Measurements from ENCODE around the gene MSI2.
A peak's percentile ranks its signal among the peaks of the same experiment; 100 is the strongest.

The MSI2 gene

DNA sequence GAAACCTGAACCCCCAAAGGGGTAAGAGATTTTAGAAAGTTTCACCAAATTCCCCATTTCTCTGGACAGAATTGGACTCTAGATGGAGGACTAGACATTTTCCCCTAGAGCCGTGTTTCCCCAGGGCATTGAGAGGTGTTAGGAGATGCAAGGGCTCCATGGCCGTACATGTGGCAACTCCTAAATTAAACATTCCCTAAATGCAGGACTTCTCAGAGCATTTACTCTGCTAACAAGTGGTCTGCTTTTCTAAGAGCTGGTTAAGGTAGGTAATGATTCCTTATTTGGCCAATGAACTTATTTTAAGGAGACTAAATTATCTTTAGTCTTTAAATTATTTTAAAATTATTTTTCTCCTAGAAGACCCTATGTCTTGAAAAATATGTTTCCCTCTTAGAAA is 200.9 kb downstream of the MSI2 start:
- no peak for DNase-seq (ENCODE audit: low read depth, low spot score)

DNA sequence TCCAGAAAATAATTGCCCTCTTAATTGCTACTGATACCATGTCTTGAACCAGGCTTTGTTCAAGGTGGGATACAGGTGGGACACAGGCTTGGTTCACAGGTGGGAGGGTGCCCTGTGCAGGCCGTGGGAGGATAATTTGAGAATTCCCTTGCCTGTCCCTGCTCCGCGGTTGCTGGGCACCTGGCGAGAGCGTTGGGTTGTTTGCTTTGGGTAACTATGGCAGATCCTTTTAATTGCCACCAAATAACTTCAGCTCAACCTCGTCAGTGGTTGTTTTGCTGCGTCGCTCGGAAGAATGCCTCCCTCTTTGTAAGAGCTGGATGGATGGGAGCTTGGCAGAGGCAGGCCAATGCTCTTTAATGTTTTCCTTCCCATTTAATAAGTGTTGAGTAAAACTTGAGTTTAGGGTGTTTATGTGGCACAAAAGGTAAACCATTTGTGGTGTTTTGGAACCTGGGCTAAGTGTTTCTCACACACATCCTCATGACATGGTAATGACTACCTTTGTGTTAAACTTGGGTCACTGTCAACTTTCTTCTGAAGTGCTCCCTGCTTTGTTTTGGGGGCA is 202.5 kb downstream of the MSI2 start:
- no peak for DNase-seq (ENCODE audit: low read depth, low spot score)

DNA sequence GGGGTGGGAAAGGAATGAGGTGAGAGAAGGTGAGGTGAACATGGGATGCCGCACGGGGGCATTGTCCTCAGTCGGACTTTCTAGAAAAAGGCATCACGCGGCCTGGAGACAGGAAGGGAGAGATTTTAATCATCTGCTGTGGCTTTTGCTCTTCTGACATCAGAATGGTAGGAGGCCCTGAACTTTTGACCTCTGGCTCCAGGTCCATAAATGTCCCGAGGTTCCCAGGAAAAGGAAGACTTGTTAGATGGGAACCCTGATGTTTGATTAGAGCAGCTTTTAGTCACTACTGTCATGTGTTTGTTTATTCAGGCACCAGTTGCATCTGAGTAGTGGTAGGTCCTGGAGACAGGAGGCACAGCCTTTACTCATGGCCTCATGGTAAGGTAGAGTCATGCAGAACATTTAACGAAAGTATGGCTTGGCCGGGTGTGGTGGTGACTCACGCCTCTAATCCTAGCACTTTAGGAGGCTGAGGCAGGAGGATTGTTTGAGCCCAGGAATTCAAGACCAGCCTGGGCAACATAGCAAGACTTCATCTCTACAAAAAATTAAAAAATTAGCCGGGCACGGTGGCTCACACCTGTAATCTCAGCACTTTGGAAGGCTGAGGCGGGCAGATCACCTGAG is 203.1 kb downstream of the MSI2 start:
- peak; percentile 55 for DNase-seq (ENCODE audit: low read depth, low spot score)

DNA sequence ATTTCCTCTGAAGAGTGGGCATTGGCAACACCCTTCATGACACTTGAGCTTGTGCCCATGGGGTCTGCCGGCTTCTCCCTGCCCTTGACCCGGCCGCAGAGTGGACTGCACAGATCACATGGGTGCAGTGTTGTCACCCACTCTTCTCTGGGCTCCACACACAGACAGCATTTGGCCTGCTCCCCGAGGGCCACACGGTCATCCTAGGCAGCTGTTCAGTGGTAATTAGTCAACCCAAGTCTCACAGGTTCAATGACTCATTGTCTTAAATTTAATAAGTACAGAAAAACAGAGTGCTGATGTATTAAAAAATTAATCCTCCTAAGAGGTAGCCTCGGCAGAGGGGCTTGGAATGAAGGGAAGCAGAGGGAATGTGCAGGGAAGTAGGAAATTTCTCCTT is 204.8 kb downstream of the MSI2 start:
- DNase-seq (ENCODE audit: low read depth, low spot score) = no peak

DNA sequence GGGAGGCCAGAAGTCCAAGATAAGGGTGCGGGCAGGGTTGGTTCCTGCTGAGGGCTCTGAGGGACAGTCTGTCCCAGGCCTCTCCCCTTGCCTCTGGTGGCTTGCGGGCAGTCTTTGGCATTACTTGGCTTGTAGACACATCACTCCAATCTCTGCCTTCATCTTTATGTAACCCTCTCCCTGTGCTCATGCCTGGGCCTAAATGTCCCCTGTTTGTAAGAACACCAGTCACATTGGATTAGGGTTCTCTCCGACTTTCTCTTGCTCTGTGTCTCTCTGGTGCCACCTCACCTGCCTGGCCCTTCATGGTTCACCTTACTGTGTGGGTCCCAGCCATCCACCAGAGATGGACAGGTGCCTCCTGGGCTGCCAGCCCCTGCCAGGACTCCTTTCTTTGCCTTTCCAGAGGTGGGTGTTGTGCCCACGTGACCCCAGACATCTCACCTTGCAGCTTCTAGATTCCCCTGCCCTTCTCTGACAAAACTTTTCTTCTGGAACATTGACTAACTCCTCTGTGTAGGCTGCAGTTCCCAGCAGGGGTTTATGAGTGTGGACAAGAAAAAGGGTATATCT is 205.8 kb downstream of the MSI2 start:
- no peak for DNase-seq (ENCODE audit: low read depth, low spot score)

DNA sequence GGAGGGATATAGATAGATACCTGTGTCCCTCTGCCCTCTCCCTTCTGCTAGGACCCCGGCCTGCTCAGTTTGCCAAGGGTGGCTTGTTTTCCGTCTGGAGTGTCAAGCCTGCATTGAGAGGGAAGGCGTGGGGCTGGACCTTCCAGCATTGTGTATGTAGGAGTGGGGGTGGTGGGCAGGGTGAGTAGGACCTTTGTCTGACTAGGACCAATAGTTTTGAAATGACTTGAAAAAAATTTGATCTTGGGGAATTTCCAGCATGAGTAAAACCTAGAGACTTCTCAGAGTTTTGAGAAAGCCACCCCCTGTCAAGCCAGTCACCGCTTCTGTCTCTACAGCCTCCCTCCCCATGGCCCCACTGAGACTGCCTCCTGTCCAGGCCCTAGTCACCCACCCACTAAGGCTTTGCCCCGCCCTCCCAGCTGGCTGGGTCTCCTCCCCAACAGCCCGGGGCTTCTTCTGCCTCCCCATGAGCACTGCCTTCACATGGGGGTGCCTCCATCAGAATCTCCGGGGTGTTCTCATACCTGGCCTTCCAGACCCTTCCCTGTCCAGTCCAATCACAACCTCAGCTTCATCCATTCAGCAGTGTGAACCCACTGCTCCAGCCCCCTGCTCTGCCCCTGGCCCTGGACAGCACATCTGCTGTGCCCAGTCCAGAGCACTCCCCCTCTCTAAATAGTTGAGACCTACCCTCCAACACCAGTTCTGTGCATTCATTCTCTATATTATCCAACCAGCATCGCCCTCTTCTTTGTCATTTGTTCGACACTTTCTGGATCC is 207.0 kb downstream of the MSI2 start:
- DNase-seq (ENCODE audit: low read depth, low spot score) = no peak

DNA sequence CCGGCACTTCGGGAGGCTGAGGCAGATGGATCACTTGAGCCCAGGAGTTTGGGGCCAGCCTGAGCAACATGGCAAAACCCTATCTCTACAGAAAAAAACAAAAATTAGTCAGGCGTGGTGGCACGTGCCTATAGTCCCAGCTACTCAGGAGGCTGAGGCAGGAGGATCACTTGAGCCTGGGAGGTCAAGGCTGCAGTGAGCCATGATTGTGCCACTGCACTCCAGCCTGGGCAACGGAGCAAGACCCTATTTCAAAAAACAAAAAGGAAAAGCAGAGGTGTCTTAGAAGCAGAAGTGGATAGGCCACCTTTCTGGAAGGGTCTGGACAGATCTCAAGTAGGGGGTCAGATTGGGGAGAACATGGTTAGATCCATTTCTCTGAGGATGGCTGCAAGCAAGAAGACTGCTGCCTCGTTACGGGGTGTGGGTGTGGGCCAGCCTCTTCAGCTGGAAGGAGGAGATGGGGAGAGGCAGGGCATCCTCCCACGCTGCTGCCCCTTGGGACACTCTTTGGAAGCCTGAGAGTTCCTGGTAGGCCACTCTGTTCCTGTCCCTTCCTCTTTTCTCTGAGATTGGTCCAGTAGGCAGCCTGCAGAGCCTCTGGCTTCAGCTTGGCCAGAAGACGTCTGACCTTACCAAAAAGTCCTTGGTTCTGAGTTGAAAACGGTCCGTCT is 208.0 kb downstream of the MSI2 start:
- no peak for DNase-seq (ENCODE audit: low read depth, low spot score)

DNA sequence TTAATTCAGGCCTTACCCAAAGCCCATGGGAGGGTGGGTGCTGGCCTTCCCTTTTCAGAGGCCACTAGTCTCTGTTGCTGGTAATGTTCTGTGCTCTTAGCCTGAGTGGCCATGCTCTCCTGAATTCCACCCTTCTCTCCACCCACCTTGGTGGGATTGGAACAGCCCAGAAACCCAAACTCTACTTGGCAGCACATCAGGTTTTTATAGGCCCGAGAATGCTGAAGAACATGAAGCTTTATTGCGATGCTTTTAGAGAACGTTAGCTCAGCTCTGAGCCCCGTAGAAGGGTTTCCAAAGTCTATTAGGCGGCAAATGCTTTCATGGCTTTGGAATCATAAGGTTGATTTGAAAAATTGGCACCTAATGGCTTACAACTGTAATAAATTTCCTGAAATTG is 209.3 kb downstream of the MSI2 start:
- DNase-seq (ENCODE audit: low read depth, low spot score) = no peak

DNA sequence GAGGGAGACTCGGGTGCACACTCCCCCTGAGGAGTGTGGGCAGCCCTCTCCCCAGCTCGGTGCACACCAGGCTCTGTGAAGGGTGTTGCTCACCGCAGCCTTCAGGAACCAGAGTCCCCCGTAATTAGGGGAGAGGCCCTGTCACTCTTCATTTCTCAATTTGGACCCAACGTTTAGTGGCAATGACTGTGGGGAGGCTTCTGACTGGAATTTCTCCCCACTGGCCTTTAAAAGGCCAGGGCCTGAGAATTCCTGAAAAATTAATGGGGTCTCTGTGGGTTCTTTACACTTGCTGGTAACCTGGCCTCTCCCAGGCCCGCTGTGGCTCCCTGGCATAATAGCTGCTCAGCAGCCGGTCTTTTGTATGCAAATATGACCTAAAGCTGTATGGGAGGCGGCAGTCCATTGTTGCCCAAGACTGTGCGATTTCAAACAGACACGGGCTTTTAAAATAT is 209.7 kb downstream of the MSI2 start:
- no peak for DNase-seq (ENCODE audit: low read depth, low spot score)

DNA sequence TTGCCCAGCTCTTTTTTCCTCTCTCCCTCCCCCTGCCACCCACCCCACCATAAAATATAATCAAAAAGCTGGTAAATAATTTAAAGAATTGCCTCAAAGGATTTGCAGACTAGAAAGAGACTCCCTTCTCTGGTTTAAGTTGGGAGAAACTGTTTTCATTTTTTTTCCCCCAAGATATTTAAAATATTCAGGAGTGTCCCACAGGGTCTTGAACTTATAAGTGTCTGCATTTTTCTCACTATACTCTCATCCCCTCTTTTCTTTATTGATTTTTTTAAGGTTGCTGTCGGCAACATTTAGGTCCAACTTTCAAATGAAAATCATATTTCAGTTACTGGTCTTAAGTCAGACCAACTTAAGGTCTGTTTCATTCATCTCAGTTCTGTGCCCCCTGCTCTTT is 210.2 kb downstream of the MSI2 start:
- DNase-seq (ENCODE audit: low read depth, low spot score) = no peak

DNA sequence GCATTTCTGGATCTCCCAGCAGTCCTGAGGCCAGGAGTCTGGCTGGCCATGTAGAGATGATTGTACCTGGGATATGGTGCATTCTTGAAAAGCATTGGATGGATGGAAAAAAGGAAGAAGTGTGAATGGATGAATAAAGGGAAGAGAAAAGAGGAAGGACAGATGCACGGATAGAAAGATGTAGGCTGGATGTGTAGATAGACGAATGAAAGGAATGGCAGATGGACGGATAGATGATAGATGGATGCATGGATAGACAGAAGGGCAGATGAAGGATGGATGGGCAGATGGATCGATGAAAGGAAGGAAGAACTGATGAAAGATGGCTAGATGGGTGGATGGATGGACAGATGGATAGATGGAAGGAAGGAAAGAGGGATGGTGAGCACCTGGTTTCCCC is 210.9 kb downstream of the MSI2 start:
- DNase-seq (ENCODE audit: low read depth, low spot score) = no peak

DNA sequence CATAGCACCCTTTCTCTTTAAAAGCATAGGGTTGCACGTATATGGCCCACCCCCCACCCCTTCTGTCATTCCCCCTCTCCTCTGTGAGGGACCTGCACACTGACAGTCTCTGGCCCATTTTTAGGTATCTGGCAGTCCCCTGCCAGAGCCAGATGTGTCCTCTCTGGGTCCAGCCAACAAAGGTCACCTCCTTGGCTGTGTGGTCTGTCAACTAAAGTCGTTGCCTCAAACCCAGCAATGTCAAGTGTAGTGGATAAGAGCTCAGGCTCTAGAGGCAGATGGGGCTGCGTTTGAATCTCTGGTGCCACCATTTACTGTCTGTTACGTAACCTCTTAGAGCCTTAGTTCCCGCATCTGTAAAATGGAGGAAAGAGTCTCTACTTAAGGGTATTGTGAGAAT is 211.5 kb downstream of the MSI2 start:
- no peak for DNase-seq (ENCODE audit: low read depth, low spot score)

DNA sequence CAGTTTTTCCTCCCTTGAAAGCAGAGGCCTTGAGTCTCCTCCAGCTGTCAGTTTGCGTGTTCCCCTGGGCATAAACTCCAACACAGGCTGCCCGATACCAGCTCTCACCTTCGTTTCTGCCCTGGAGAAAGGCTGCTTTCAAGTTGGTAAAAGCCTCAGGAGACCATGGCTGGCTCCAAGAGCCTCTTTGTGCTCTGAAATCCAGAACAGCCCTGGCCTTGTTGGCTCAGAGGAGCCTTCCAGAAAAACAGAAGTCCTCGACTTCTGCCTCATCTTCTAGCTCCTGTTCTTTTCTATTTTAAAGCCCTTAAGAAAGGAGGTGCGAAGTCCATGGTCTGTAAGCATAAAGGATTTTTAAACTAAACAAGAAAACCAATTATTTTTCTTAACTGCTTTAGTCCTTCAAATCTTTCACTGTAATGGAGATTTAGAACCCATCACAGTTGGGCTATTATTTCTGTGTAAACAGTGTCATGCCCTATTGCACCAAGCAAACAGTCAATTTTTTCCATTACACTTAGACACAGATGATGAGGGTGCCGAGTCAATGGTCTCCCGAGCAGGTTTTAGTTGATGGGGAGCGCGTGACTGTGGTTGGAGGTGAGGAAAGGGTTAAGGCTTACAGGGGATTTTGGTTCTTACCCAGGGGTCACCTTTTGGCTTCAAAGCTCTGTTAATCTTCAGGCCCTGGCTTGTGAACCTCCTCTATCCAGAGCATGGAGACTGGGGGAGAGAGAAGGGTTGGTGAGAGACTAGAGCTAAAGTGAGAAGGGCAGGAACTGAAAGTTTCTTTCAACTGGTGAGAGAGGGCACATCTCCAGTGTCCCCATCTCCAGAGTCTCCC is 212.8 kb downstream of the MSI2 start:
- DNase-seq (ENCODE audit: low read depth, low spot score) = no peak

DNA sequence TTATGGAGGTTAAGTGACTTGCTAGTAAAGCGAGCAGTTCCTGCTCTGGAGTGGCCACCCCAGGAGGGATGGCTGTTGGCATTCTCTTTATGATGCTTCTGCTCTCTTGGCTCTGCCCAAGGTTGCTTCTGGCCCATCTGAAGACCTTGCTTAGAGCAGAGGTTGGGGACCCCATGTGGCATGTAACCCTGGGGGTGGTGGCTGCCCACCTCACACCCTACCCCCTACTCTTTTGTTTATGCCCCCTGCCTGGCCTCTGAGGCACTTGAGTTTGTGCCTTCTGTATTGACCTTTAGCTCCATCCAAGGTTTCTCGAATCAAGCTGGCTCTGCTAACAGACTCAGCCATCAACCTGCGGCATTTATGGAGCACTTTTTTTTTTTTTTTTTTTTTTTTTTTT is 214.6 kb downstream of the MSI2 start:
- DNase-seq (ENCODE audit: low read depth, low spot score) = no peak

DNA sequence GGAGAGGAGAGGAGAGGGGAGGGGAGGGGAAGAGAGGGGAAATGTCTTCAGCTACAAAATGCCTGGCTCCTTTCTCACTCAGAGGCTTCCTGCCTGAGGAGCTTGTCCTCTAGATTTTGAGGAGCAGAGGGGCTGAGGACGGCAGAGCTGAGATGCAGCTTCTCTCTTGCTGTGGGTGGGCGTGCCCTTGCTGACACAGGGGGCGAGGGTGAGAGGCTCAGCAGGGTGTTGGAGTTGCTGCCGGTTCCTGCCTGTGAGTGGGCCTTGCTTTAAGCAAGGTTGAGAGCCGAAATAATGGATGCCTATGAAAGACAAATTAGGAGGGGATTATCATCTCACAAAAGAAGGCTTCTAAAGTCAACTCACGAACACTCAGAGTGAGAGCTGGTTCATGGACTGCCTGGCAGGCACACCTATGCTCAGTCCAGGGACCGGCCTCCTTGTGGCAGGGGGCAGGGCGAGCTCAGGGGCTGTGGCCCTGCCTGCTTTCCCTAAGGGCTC is 215.6 kb downstream of the MSI2 start:
- DNase-seq (ENCODE audit: low read depth, low spot score) = no peak

DNA sequence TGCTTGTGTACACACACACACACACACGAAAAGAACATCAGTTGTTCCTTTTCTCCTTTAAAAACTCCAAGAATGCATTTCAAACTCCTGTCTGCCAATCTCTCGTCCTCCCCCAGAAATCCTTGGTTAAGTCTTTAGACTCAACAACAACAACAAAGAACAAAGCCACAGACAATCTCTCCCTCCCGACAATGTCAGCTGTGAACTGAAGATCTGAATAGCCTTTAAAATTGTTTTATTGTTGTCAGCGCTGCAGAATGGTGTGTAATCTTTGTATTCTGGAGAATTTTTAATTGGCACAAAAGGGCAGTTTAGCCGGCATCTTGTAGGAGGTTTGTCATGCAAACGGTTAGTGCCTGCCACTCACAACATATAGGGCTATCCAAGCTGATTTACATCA is 219.5 kb downstream of the MSI2 start:
- no peak for DNase-seq (ENCODE audit: low read depth, low spot score)

DNA sequence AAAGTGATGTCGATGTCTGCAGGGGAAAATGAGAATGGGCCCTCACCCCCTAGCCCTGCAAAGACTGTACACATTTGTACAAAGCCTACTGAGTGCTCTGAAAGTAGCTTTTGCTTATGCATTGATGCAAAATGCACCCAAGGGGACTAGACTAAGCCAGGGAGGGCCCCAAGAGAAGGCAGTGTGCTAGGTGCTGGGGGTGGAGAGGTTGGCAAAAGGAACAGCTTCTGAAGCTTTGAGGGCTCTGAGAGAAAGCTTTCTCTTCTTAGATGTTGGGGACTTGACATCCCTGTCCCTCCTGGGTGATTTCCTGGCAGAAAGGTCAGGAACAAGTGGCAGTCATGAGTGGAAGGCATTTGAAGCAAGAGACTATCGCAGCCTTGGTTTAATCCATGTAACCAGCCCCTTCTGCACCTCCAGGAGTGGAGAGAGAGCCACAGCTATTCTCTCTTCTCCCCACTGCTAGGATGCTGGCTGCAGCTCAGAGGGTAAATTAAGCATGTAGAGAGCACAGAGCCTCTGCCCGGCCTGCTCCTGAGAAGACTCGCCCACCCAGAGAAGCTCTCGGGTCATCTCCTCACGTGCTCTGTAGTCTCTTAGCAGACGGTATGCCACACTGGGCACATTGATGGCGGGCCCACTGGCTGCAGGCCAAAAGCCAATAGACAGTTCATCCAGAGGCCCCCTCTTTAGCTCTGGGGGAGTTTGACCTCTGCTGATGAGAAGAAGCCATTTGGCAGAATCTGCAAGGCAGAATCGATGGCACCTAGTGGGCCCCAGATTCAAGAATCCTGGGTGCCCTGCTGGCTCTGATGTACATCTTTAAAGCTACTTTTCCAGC is 221.4 kb downstream of the MSI2 start:
- DNase-seq (ENCODE audit: low read depth, low spot score) = no peak

DNA sequence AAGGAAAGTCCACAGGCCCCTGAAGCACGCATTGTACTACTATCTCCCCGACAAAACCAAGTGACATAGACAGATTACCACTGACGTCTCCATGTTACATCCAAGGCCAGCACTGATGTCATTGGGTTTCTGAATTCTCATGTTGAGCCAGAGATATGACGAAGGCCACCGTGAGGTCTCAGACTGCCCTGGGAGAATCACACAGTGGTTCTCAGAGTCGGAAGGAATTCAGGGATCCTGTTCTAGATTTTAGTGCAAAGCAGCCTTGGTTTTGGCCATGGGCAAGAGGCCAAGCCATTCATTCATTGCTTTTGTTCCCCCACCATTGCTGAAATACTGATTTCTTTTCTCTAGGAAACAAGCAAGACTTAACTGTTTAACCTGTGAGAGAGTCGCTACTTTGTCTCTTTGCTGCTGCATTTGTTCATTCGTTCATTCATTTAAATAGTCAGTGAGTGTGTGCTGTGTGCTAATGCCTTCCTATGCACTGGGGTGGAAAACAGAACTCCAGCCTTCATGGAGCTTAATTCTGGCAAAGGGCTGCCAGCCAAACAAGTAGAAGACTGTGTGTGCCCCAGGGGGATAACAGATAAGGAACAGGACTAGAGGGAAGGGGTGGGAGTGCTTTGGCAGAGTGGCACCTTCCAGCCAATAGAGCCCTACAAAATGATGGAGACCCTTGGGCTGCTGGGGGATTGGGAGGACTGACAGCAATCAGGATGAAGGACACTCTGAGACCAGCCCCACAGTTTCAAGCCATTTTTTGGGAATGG is 222.3 kb downstream of the MSI2 start:
- DNase-seq (ENCODE audit: low read depth, low spot score) = no peak

DNA sequence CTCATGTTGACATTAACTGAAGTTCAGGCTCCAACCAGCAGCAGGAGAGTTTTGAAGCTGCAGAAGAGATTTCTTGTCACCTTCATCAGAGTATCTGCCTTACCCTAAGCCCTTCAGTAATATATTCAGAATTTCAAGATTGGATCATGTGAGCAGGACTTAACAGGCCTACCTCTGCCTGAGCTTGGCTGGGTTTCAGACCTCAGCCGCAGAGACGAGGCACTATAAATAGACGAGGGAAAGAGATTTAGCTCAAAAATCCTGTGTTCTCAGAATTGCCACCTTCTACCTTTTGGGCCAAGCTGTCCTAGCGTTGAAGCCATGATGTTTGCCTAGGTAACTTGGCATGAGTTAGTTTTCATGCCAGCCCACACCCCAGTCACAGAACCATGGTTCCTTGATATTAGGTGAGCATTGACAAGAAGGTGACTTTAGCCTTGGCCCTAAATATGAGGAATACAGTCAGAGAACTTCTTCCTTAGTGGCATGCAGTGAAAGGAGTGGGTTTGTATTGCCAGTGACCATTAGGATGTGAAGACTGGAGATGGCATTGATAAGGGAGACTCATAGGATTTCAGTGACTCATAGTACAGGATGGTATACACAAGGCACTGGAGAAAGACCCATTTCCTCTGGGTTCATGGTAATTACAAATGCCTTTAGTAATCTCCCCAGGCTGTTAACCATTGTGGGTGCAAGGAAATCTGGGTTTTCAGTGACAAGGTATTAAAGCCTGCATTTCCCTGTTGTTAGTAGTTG is 224.3 kb downstream of the MSI2 start:
- DNase-seq (ENCODE audit: low read depth, low spot score) = no peak
